ENCODE measurements around the gene DIAPH2.

The DIAPH2 gene

DNA sequence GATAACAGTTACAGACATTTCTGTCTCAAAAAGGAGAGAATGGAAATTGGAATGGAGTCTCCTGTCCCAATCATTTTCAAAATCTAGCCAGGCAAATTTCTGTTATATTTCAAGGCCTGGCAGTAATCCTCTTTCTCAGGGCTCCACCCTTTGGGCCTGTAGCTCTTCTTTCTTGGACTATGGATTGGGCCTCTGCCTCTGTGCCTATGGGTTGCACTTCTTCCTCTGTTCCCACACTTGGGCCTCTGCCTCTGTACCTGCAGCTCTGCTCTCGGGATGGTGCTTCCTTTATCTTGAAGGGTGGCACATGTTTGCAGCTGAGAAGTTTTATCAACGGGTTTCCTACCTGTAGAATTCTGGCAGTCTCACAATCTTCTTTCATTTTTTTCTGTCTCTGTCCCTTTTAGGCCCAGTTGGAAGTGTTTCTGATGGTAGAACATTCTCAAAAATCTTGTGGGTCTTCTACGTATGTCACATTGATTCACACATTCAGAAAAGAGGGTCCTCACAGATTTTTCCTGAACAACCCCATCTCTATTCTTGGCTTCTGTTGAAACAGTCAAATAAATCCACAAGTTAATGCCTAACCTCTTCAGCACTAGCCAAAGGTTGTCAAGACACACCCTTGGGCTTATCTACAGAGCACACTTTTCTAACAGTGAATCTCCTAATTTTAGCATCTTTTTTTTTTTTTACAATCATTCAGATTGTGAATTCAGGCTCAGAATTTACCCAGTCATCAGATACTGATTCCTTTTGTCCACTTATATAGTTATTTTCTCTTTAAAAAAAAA, 918.0 kb downstream of the DIAPH2 start:
- H3K9me2 ChIP-seq (replicated peaks; ENCODE audit: control insufficient read depth, low read length), result no peaks in the 10 kb centered on the region
- no peaks in the 10 kb centered on the region for H3K79me2 ChIP-seq (ENCODE audit: control insufficient read depth, low read length)
- no peak overlapping the region for H3K27ac ChIP-seq (ENCODE audit: low read depth, low read length)
- no peaks in the 10 kb centered on the region for H3K27me3 ChIP-seq (ENCODE audit: control insufficient read depth, low read length)
- H3K4me1 ChIP-seq (ENCODE audit: control insufficient read depth, low read length), result no peaks in the 10 kb centered on the region
- H3K4me3 ChIP-seq (ENCODE audit: low read length), result no peak overlapping the region
- H3F3A ChIP-seq (ENCODE audit: control insufficient read depth, insufficient read depth), result no peaks in the 10 kb centered on the region
- H4K20me1 ChIP-seq (ENCODE audit: control insufficient read depth, insufficient read depth, low read depth, low read length), result no peaks in the 10 kb centered on the region
- H3K36me3 ChIP-seq (ENCODE audit: control insufficient read depth, low read length), result no peaks in the 10 kb centered on the region
- TF ChIP-seq, protein P1, sequence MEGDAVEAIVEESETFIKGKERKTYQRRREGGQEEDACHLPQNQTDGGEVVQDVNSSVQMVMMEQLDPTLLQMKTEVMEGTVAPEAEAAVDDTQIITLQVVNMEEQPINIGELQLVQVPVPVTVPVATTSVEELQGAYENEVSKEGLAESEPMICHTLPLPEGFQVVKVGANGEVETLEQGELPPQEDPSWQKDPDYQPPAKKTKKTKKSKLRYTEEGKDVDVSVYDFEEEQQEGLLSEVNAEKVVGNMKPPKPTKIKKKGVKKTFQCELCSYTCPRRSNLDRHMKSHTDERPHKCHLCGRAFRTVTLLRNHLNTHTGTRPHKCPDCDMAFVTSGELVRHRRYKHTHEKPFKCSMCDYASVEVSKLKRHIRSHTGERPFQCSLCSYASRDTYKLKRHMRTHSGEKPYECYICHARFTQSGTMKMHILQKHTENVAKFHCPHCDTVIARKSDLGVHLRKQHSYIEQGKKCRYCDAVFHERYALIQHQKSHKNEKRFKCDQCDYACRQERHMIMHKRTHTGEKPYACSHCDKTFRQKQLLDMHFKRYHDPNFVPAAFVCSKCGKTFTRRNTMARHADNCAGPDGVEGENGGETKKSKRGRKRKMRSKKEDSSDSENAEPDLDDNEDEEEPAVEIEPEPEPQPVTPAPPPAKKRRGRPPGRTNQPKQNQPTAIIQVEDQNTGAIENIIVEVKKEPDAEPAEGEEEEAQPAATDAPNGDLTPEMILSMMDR (IDR thresholded peaks at IDR 0.05; ENCODE audit: low read depth, low read length, poor library complexity, severe bottlenecking), result no peak
- no peak for TF ChIP-seq EZH2phosphoT487 (IDR thresholded peaks at IDR 0.05; ENCODE audit: borderline replicate concordance, low read length)
- H3K9me3 ChIP-seq (ENCODE audit: control insufficient read depth, insufficient read depth, low read length), result no peaks in the 10 kb centered on the region
- no peak overlapping the region for H3K4me2 ChIP-seq (ENCODE audit: low read length)

DNA sequence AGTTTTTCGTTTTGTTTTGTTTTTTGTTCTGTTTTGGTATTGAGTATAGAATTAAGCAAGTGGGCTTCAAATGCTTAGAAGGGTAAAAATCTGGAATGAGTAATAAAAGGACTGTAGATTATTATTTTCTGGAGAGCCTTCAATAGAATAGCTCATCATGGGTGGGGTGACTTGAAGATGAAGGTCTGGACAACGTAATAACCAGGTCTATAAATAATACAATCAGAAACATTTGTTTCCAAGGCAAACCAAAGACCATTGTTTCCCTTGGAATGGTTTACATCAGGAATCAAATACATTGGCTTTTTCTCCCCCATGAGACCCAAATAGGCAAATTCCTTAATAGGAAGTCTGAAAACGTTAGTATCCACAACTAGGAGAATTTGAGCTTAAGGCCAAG, 920.6 kb downstream of the DIAPH2 start:
- no peaks in the 10 kb centered on the region for H3K27me3 ChIP-seq (ENCODE audit: control insufficient read depth, low read length)
- no peaks in the 10 kb centered on the region for H3K36me3 ChIP-seq (ENCODE audit: control insufficient read depth, low read length)
- no peaks in the 10 kb centered on the region for H3K79me2 ChIP-seq (ENCODE audit: control insufficient read depth, low read length)
- no peak overlapping the region for H3K27ac ChIP-seq (ENCODE audit: low read depth, low read length)
- TF ChIP-seq EZH2phosphoT487 (IDR thresholded peaks at IDR 0.05; ENCODE audit: borderline replicate concordance, low read length), result no peak
- TF ChIP-seq, protein P1 (IDR thresholded peaks at IDR 0.05; ENCODE audit: low read depth, low read length, poor library complexity, severe bottlenecking), result no peak
- no peaks in the 10 kb centered on the region for H3K9me3 ChIP-seq (ENCODE audit: control insufficient read depth, insufficient read depth, low read length)
- H3K4me1 ChIP-seq (ENCODE audit: control insufficient read depth, low read length), result no peaks in the 10 kb centered on the region
- no peaks in the 10 kb centered on the region for H4K20me1 ChIP-seq (ENCODE audit: control insufficient read depth, insufficient read depth, low read depth, low read length)
- H3K4me2 ChIP-seq (ENCODE audit: low read length), result no peak overlapping the region
- H3K4me3 ChIP-seq (ENCODE audit: low read length), result no peak overlapping the region
- H3F3A ChIP-seq (ENCODE audit: control insufficient read depth, insufficient read depth), result no peaks in the 10 kb centered on the region
- no peaks in the 10 kb centered on the region for H3K9me2 ChIP-seq (replicated peaks; ENCODE audit: control insufficient read depth, low read length)

DNA sequence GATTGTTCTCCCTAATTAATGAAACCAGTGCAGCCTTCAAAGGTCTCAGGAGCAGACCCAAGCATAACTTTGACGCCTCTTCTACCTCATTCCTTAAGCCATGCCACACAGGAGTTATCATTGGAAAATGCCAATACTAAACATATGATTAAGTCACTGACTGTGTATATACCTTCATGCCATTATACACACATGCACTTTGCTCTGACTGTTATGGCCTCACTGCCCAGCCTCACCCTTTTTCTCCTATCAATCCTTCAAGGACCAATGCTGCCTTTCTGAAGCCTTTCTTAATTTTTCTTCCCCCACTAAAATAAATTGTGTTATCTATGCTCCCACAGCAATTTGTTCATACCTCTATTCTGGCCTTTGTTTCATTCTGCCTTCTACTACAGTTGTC, 924.7 kb downstream of the DIAPH2 start:
- no peaks in the 10 kb centered on the region for H3K4me1 ChIP-seq (ENCODE audit: control insufficient read depth, low read length)
- no peak overlapping the region for H3K4me2 ChIP-seq (ENCODE audit: low read length)
- no peak for TF ChIP-seq EZH2phosphoT487 (IDR thresholded peaks at IDR 0.05; ENCODE audit: borderline replicate concordance, low read length)
- TF ChIP-seq, protein P1 (IDR thresholded peaks at IDR 0.05; ENCODE audit: low read depth, low read length, poor library complexity, severe bottlenecking), result no peak
- no peaks in the 10 kb centered on the region for H3K36me3 ChIP-seq (ENCODE audit: control insufficient read depth, low read length)
- H4K20me1 ChIP-seq (ENCODE audit: control insufficient read depth, insufficient read depth, low read depth, low read length), result no peaks in the 10 kb centered on the region
- no peak overlapping the region for H3K27ac ChIP-seq (ENCODE audit: low read depth, low read length)
- H3F3A ChIP-seq (ENCODE audit: control insufficient read depth, insufficient read depth), result no peaks in the 10 kb centered on the region
- no peaks in the 10 kb centered on the region for H3K79me2 ChIP-seq (ENCODE audit: control insufficient read depth, low read length)
- no peaks in the 10 kb centered on the region for H3K9me2 ChIP-seq (replicated peaks; ENCODE audit: control insufficient read depth, low read length)
- H3K9me3 ChIP-seq (ENCODE audit: control insufficient read depth, insufficient read depth, low read length), result no peaks in the 10 kb centered on the region
- no peak overlapping the region for H3K4me3 ChIP-seq (ENCODE audit: low read length)
- H3K27me3 ChIP-seq (ENCODE audit: control insufficient read depth, low read length), result no peaks in the 10 kb centered on the region

Measured in DOHH2 (cell line).